ENCODE results near the gene RFX5.

GRCh38 chr1:151314137-151314875, 32.7 kb downstream of the RFX5 start:
- TF ChIP-seq HOXA7 (CRISPR knock-in tag; IDR thresholded peaks at IDR 0.05) = no peak
- no peak for TF ChIP-seq U2AF2 (IDR thresholded peaks at IDR 0.05; ENCODE audit: low read depth, low read length)
- no peak for TF ChIP-seq FOXM1 (CRISPR knock-in tag; IDR thresholded peaks at IDR 0.05)
- no peak for TF ChIP-seq XRCC5 (optimal IDR thresholded peaks at IDR 0.05; ENCODE audit: low read length)
- TF ChIP-seq ETV6 (CRISPR knock-in tag; conservative IDR thresholded peaks at IDR 0.05) = no peak
- TF ChIP-seq CTCF (CRISPR knock-in tag; IDR thresholded peaks at IDR 0.05) = no peak
- TF ChIP-seq MTA3 (CRISPR knock-in tag; IDR thresholded peaks at IDR 0.05) = no peak
- no peak for TF ChIP-seq TAF1 (CRISPR knock-in tag; IDR thresholded peaks at IDR 0.05)

Data from HepG2 (cell line).